HG03457 (cell line): Measurements from ENCODE around the gene PCCA.
"Not testable (repeated sequence)": the region's sequence is repeated elsewhere in the genome, so short reads cannot be mapped to it uniquely, and the experiment has no call there.

Source experiments
- ATAC-seq: cut with Tn5 transposase; IDR thresholded peaks from one replicate; pipeline ENCODE4 v1.9.1; 2021; ENCODE audit warnings: moderate number of reproducible peaks; ENCODE audit not compliant: unreplicated experiment

The PCCA gene

GRCh38 chr13:100235311-100235901 is 146.5 kb downstream of the PCCA start:
- ATAC-seq = no peak

GRCh38 chr13:100240109-100240779 is 151.4 kb downstream of the PCCA start:
- ATAC-seq = no peak

- ATAC-seq = no peak
These were observed 155.5 kb downstream of the PCCA start for GRCh38 chr13:100244431-100244830.

DNA sequence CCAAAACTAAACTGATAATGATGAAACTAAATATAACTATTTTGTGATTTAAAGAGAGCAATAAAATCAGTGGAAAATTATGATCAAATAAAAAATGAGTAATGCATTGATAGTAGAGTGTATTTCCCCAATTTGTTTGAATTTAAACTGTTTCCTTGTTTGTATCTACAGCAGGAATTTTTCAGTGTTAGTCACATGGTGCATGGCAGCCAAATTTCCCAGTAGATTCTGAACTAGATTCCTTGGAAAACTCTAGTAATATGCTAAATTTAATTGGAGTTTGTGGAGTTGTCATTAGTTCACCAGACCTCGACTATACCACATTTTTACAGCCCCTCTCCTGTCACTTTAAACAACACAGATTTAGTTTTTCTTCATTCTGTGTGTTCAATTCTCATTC is 156.2 kb downstream of the PCCA start:
- ATAC-seq = no peak

GRCh38 chr13:100247937-100248336 is 159.0 kb downstream of the PCCA start:
- no peak for ATAC-seq

- ATAC-seq = no peak
These were observed 165.1 kb downstream of the PCCA start for GRCh38 chr13:100254002-100254401.

DNA sequence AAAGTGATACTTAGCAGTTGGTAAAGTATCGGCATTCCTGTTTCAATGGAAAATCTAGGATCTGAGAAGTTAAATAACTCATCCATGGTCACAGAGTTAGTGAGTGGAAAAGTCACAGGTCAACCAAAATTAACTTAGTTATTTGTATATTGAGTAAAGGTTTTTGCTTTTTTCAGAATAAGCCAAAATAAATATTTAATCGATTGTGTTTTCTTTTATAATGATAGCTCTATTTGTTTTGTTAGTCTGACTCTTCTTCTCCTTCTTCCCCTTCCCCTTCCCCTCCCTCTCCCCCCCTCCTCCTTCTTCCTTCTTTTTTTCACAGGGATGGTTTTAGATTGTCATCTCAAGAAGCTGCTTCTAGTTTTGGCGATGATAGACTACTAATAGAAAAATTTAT is 173.5 kb downstream of the PCCA start:
- ATAC-seq = no peak

DNA sequence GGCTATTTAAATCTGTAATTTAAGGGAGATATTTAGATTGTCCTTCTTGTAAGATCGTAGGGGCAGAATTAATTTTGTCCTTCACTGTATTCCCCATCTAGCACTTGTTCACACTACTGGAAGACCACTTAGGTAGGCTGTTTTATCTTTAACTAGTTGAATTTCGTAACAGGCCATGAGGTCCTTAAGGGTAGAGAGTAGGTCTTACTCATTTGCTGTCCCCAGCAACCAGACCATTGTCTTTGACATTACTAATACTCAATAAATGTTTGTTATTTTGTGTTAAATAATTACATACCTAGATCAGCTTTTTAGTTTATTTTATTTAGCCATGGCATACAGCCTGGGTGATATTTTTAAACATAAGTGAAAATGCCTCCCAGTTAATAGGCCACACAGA is 177.1 kb downstream of the PCCA start:
- ATAC-seq = no peak

DNA sequence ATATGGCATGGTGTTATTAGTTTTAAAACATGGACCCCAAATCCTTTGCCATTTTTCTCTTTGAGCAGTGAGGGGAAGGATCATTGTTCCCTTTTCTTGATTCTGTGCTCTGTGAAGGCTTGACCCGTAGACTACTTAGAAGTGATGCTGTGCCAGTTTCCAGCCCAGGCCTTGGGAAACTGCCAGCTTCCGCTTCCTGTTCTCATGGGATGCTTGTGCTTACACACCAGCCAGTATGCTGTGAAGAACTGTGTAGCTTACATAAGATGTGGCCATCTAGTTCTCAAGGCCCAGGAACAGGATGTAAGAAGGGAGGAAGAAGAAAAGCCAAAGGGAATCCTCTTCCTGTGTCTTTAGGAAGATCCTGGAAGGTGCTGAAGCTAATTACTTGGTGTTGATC is 180.9 kb downstream of the PCCA start:
- ATAC-seq = no peak

DNA sequence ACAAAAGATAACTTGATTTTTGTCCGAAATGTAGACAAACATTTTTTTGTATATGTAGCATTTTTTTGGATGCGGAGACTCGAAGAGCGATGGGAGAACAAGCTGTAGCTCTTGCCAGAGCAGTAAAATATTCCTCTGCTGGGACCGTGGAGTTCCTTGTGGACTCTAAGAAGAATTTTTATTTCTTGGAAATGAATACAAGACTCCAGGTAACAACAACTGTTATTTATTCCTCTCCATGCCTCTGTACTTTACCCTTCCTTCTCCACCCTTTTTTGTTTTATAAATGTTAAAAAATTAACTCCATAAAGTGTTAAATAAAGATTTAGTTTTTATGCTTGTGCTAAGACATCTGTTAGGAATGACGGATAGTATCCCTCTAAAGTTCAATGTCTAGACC is 184.2 kb downstream of the PCCA start:
- no peak for ATAC-seq

- no peak for ATAC-seq
These were observed 184.7 kb downstream of the PCCA start for GRCh38 chr13:100273552-100273951.

DNA sequence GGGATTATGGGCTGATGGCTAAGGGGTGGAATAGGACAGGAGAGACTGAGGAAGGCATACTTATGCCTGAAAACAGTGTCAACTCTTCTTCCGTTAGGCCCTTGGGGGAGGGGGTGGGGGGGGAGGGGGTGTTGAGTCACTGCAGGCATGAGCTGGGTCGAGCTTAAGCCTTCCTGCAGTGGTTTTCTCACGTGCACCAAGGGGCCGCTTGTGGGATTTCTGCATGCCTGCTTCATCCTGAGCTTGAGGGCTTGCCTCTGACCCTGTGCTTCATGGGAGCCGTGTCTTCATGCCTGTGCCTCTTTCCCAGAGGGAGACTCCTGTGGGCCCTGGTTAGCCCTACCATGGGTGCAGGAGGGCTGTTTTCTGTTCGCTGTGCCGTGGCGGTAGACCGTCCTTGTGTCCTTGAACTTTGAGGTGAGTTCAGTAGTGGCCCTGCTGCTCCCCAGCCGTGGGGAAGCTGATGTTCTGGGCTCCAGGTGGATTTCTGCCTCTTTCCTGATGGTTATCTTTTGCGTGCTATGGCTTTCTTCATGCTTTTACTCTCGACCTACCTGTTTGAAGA is 186.1 kb downstream of the PCCA start:
- ATAC-seq = no peak

DNA sequence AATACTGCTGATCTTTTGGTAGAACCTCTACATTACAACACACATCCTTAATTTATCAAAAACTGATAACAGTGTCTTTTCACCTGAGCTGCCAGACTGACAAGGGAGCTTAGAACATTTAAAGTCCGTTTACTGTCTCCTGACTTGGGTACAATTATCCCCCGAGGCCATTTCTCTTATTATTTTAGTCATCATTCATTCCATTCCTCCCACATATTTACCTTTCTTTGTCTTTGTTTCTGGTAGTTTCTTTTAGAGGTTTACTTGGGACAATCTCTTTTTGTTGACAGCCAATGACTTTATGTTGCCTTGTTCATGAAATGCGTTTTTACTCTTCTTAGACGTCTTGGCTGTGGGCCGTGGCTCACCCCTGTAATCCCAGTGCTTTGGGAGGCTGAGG is 186.9 kb downstream of the PCCA start:
- ATAC-seq = no peak

DNA sequence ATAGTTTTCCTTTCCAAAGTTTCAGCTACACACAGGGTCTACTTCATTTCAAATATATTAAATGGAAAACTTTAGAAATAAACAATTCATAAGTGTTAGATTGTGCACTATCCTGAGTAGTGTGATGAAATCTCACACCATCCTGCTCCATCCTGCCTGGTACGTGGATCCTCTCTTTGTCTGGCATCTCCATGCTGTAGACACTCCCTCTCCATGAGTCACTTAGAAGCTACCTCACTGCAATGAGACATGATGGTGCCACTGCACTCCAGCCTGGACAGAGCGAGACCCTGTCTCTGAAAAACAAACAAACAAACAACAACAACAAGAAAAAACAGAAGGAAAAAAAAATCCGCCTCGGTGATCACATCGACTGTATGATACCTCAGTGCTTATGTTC is 191.8 kb downstream of the PCCA start:
- no peak for ATAC-seq

DNA sequence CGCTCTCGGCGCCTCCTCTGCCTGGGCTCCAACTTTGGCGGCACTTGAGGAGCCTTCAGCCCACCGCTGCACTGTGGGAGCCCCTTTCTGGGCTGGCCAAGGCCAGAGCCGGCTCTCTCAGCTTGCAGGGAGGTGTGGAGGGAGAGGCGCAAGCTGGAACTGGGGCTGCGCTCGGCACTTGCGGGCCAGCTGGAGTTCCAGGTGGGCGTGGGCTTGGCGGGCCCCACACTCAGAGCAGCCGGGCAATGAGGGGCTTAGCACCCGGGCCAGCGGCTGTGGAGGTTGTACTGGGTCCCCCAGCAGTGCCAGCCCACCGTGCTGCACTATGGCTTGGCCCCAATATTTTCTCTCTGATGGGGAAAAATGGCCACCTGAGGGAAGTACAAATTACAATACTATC is 193.4 kb downstream of the PCCA start:
- not testable (repeated sequence) for ATAC-seq

- no peak for ATAC-seq
These were observed 201.4 kb downstream of the PCCA start for GRCh38 chr13:100290165-100290801.

- no peak for ATAC-seq
These were observed 202.7 kb downstream of the PCCA start for GRCh38 chr13:100291624-100292023.

- ATAC-seq = no peak
These were observed 208.5 kb downstream of the PCCA start for GRCh38 chr13:100297413-100297812.

GRCh38 chr13:100298116-100298681 is 209.3 kb downstream of the PCCA start:
- no peak for ATAC-seq

GRCh38 chr13:100298691-100299090 is 209.8 kb downstream of the PCCA start:
- no peak for ATAC-seq

- no peak for ATAC-seq
These were observed 211.3 kb downstream of the PCCA start for GRCh38 chr13:100300243-100300642.

- ATAC-seq = no peak
These were observed 211.8 kb downstream of the PCCA start for GRCh38 chr13:100300708-100301107.
